HG02798 (cell line): ENCODE measurements around the gene UPF2.

Experiments used
- ATAC-seq: cut with Tn5 transposase; IDR thresholded peaks from one replicate; pipeline ENCODE4 v1.9.1; 2021; ENCODE audit warnings: mild to moderate bottlenecking; ENCODE audit not compliant: unreplicated experiment, poor library complexity

Gene UPF2

DNA sequence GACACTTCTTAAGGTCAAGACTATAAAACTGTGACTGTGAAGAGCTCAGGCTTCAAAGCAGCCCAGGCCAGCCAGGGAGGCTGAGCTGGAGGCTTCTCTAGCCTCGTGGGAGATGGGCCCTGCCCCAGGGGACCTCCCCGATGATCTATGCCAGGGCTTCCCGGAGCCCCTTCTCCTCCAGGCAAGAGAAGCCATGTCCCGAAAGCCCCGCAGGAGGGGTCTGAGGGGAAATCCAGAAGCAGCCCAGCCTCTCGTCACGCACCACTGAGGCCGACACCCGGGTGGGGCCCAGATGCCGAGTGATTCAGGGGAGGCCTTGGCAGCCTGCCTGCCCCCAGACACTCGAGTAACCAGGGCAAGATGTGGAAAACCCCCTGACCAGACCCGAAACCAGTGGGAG is 155.8 kb downstream of the UPF2 start:
- ATAC-seq, result no peak

DNA sequence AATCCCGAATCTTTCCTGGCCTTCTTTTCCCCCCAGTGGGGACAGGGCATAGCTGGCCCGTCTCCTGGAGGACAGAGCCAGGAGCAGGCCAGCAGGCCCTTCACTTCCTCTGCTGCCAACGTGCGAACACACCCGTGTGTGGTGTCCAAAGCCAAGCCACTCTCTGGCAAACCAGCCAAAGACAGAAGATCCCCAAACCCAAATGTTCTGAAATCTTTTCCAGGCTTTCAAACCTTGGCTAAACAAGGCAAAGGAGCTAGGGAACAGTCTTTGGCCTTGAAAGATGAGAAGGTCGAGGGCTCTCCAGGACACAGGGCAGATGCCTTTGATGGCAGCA is 156.5 kb downstream of the UPF2 start:
- no peak for ATAC-seq

DNA sequence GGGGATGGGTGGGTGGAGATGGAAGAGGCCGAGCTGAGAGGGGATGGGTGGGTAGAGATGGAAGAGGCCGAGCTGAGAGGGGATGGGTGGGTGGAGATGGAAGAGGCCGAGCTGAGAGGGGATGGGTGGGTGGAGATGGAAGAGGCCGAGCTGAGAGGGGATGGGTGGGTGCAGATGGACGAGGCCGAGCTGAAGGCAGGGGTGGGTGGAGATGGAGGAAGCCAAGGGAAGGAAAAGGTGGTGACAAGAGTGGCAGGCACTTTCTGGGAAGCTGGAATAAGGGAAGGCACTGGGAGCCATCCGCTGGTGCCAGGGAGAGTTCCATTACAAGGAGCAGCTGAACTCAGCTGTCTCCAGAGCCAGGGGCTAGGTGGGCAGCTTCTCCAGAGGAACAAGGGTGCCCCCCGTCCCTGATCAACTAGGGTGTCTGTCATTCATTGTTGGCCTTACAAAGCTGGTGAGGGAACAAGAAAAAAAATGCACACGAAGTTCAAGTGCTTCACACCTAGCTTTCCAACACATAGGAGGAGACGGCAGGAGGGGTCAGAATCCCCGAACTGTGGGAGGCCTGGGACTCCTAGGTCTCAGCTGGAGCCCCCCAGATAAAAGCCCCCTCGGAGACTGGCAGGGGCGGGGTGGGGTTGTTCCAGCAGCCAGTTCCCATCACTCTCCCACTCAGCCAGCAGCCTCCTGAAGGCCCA is 157.0 kb downstream of the UPF2 start:
- no peak for ATAC-seq

DNA sequence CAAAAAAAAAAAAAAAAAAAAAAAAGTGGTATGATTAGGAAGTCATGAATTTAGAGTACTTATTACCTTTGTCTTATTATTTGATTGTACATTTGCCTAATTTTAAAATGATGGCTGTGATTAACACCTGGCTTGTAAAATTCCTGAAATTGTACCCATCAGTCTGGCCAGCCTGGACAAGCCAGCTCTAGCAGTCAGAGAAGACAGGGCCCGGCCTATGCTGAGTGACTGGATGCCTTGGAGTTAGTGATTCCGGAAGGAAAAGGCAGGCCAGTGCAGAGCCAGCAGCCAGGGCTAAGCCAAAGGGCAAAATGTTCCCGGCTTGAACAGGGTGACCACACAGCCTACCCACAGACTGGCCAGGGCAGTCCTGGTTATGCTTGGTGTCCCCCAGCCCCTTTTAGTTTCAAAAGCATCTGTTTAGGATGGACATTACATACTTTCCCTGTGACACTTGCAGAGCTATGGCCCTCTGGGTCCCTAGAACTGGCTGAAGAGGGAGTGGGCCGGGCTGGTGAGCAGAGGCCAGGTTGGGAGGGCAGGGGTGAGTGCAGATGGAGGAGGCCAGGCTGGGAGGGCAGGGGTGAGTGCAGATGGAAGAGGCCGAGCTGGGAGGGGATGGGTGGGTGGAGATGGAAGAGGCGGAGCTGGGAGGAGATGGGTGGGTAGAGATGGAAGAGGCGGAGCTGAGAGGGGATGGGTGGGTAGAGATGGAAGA is 157.7 kb downstream of the UPF2 start:
- no peak for ATAC-seq

DNA sequence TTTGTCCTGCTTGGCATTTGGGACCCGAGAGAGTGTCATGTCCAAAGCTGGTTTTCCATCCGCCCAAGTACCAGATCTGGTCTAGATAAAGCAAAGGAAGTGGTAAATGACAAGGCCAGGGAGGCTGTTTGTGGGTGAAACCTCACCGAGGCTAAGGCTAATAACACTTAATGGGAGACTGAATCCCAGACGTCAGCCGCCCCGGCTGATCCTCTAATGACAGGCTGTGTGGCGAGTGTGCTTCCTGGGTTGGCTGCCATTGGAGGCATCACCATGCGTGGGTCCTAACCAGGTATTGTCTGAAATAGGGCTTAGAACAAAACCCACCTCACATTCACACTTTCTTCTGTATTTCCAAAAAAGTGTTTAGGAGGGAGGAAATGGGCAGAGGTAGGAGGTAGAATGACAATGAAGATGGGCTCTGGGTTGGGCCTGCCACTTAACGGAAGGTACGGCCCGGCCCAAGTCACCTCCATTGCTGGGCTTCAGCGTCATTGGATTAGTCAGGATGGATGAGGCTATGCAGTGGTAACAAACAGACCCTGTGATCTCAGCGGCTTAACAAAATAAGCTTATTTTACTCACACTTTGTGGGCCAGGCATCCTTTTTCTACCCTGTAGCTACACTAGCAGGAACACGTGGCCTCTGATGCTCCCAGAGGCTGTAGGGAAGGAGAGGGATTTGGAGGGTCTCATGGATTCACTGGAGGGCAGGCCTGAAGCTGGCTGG is 159.8 kb downstream of the UPF2 start:
- ATAC-seq, result no peak

DNA sequence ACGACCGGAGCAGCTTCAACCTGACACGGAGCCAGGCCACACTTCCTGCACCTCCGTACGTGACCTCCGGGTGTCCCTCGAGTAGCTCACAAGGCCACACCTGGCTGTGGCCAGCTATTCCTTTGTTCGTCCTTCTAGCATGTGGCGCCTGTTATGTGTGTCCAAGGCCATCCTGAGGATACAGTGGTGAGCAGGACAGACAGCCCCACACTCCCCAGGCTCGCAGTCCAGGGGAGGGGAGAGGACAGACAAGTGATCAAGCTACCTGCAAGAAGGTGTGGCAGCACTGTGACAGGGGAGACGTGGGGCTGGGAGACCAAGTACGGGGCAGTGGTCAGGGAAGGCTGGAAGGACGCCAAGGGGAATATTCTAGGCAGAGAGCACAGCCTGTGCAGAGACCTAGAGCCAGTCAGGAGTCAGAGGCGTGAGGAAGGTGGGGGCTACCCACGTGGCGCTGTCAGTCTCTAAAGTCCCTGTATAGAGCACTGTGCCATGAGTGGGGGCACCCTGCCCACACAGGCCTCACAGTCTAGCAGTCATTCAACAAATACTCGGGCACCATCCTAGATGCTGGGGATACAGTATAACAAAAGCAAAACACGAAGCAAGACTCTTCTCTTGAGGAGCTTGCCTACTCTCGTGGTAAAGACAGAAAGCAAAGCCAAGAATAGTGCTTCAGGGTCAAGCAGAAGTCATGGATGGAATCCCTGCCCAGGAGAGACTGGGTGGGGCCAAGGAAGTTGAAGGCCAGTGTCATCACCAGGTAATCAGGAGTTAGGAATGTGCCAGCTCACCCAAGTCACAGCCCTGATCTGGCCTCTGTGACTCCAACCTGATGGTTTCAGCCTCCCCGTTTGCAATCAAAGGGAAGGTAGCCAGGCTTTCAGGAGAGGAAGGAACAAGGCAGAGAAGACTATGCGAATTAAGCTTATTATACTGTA is 160.9 kb downstream of the UPF2 start:
- ATAC-seq, result no peak

DNA sequence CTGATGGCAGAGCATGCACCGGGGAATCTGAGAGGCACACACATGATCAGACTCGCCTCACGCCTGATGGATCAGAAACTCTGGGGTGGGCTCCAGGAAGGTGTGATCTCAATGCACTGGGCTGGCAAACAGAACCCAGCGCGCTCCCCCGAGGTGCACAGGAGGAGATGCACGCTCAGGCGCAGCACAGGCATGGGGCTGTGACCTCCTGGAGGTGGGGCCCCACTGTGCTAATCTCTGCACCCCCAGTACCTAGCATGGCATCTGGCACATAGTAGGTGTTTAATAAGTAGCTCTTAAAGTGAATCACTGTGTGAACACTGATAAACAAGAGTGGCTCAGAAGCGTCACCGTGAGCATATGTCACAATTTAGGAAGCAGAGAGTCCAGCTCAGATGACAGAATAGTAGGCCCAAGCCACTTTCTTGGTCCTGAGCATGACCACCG is 161.6 kb downstream of the UPF2 start:
- ATAC-seq, result no peak

DNA sequence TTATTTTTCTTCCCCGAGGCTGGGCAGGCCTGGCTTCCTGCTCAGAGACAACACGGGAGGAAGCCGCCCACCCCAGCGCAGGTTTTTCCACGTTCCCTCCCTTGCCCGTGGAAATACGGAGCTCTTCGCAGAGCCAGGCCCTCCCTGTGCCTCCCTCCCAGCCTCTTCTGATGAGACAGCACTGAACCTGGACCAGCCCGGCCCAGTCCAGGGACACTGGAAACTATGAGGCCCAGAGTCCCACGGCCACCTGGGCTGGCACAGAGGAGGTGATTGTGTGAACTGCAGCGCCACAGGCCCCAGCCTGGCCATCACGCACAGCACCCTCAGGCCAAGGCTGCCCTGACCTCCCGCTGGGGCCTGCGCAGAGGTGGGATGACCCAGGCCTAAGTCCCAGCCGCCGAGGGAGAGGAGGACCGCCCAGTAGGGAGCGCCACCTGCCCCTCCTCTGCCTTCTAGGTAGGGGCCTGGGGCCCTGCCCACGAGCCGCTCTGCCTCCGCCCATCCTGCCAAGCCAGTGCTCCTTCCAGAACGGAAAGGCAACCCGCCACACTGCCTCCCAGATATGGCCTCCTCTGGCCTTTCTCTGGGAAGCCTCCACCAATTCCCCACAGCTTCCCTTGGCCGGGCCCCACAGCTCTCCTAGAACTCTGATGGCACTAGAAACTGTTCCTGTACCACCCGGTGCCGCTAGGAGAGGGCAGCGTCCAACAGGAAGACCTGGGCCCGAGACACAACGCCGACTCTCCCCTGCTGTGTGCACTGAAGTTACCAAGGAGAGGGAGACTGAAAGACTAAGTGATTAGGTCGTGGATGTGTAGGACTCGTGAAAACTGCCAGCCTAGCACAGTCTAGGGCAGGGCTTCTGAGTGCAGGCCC is 162.2 kb downstream of the UPF2 start:
- ATAC-seq, result no peak

DNA sequence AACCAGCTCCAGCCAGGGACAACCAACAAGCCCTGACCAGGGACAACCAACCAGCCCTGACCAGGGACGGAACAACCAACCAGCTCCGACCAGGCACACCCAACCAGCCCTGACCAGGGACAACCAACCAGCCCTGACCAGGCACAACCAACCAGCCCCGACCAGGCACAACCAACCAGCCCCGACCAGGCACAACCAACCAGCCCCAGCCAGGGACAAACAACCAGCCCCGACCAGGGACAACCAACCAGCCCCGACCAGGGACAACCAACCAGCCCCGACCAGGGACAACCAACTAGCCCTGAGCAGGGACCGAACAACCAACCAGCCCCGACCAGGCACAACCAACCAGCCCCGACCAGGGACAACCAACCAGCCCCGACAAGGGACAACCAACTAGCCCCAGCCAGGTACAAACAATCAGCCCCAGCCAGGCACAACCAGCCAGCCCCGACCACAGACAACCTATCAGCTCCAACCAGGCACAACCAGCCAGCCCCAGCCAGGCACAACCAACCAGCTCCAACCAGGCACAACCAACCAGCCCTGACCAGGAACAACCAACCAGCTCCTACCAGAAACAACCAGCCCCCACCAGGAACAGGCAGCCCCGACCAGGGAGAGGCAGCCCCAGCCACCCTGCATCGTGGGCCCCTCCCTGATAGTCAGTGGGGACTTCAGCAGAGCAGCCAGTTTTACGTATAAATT is 163.1 kb downstream of the UPF2 start:
- ATAC-seq, result no peak

DNA sequence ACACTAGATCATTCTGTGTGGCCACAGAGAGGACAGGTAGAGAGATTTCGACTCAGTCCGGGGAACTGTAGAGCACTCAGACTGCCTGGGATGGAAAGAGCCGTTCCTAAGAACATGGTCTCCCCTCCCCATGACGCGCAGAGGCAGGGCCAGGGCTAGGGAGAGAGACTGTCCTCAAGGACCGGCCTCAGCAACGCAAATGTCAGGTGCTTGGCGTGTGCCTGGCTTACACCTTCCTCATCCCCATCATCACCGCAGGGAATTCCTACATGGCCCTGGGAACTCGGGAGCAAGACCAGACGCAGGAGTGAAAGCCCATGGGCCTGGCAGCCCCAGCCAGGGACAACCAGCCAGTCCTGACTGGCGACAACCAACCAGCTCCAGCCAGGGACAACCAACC is 163.8 kb downstream of the UPF2 start:
- ATAC-seq, result no peak

DNA sequence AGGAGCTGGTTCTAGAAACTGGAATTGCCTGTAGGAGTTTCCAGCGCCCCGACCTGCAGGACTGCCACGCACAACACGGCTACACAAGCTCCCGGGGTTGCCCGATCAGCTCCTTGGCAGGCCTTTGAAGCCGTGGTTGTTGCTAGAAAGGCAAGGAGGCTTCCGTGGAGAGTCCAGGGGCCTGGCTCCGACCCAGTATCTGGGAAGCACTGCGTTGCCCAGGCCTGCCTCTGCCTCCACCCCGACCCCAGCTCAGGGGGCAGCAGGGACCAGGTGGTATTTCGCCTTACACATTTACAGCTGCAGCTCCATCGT is 165.1 kb downstream of the UPF2 start:
- no peak for ATAC-seq

DNA sequence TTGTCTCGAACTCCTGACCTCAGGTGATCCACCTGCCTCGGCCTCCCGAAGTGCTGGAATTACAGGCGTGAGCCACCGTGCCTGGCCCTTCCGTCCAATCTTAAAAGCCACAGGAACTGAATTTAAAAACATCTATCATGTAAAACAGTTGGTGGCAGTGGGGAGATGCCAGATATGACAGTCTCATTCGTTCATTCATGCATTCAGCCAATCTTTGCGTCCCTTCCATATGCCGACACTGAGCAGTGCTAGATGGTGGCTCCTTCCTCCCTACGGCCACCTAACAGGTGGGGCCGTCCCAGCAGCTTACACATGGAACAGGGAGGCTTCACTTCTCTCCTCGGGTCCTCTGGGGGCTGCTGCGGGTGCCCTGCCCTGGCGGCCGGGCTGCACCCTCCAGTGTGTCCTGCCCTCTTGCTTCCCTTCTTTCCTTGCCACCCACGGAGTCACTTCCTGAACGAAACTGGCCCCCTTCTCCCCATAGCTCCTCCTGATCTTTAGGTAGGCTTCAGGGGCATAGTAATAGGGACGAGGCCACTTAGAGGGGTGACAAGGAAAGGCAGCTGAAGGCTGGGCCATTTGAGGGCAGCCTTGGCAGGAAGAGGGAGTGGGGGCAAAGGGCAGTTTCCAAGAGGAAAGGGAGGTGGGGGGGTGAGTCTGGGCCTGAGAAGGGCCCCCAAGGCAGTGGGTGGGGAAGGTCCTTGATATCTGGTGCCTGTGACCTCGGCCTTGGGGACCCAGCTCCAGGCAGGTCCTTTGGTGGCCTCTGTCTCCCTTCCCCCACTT is 165.6 kb downstream of the UPF2 start:
- no peak for ATAC-seq

DNA sequence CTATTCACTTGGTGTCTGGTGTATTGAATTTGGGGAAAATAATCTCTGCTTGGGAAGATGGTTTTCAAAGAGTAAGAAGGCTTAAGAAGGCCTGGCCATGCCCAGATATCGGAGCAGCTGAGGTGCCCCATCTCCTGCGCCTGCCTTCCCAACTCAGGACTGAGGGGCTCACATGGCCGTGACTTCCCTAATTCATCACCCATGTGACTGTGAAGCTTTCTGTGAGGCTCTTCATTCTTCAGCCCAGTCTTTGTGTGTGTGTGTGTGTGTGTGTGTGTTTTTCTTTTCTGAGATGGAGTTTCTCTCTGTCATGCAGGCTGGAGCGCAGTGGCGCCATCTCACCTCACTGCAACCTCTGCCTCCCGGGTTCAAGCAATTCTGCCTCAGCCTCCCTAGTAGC is 166.3 kb downstream of the UPF2 start:
- ATAC-seq, result no peak

DNA sequence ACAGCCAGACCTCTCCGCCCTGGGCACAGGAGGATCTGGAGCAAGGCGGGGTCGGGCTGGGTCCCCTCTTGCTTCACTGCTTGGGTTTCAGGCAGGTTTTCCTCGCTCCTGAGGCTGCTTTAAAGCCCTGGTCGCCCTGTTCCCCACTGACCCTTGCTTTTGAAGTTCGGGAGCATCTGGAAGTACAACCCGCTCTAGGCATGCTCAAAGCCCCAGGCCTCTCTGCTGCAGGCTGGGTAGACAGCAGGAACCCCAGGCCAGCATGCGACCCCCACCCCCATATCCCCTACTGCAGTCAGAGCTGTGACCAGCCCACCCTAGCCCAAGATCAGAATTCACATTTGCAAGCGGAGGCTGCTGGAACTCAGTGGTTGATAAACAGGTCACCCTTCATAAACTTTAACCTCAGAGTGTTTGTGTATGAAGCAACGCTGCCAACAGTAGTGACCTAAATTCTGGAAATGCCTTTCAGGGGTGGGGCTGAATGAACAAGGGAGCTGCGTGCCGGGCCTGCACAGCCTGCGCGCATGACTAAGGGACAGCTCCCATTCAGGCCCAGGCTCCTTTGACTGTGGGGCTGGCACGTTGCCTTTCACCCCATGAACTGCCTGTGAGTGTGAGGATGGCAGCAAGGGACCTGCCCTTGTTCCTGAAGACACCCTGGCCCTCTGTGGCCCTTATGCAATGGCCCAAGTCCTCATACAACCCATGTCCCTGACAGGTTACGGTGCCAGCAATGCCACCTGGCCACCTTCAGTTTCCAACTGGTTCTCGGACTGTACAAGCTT is 166.9 kb downstream of the UPF2 start:
- no peak for ATAC-seq

DNA sequence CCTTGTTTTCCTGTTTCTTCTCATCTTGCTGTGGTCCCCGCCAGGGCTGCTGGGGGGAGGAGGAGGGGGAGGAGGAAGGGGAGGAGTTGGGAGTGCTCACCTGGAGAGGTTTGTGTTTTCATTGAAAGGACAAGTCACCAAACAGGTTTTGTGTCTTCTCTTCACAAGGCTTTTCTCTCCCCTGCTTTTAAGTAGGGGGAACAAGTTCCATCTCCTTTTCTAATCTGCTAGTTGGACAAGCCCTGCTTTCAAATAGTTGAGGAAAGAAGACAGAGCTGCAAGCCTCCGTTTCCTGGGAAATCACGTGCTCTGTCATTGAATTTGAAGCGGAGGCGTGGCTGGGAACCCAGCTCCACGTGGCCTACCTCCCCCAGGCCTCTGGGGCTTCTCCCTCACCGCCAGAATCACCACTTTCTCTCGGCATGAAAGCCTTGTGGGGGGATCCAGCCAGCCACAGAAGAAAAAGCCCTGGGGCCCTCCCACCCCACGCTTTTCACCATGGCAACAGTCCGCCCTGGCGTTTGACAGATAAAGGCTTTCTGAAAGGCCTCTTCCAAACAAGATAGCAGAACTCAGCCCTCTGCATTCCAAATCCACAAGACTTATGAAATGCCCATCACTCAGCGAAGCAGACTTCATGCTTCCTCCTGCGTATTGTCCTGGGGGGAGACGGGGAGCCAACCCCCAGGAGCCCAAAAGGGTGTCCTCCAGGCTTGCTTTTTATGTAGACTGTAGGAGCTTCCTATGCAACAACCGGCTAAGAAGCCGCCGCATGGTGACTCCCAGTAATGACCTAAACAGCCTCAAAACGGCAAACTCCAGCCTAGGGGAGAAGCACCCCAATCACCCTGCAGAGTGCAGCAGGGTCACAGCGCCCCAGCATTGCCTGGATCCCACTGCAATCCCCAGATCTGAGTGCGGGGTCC is 167.8 kb downstream of the UPF2 start:
- peak; percentile 42 for ATAC-seq

DNA sequence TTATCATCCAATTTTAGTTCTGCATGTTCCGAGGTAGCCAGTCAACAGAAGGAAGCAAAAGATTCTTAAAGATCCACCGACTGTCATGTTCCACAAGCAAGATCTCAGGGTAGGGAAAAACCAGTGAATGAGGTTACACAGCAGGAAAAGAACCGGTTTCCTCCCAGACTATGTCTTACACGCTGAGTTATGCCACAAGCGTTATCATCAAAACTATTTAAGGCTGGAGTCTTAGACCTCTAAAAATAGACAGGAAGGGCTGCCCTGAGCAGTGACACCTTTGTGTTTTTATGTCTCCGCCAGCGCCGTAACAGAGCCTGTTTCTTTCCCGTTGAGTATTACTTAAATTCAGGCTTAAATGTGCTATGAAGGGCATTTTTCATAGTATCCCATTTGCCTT is 171.1 kb downstream of the UPF2 start:
- no peak for ATAC-seq
